Skin epidermis (tissue), 12 donors: ENCODE measurements around the gene ADCY7.

Source experiments
- H3K27ac ChIP-seq, 21 experiments: fragments of 200-600 bp; sonication (generic) in 11 of 21; one replicate each; pipeline ENCODE4 v1.5.0; 2020; ENCODE audit warnings: mild to moderate bottlenecking in 3 of 21, inconsistent platforms in 2 of 21, moderate library complexity in 2 of 21
- H3K4me3 ChIP-seq, 7 experiments: fragments of 200-600 bp; sonication (generic) in 2 of 7; one replicate each; pipeline ENCODE4 v1.5.0; 2020; ENCODE audit warnings: inconsistent platforms in 2 of 7, mild to moderate bottlenecking in 2 of 7, moderate library complexity in 1 of 7

Gene ADCY7

DNA sequence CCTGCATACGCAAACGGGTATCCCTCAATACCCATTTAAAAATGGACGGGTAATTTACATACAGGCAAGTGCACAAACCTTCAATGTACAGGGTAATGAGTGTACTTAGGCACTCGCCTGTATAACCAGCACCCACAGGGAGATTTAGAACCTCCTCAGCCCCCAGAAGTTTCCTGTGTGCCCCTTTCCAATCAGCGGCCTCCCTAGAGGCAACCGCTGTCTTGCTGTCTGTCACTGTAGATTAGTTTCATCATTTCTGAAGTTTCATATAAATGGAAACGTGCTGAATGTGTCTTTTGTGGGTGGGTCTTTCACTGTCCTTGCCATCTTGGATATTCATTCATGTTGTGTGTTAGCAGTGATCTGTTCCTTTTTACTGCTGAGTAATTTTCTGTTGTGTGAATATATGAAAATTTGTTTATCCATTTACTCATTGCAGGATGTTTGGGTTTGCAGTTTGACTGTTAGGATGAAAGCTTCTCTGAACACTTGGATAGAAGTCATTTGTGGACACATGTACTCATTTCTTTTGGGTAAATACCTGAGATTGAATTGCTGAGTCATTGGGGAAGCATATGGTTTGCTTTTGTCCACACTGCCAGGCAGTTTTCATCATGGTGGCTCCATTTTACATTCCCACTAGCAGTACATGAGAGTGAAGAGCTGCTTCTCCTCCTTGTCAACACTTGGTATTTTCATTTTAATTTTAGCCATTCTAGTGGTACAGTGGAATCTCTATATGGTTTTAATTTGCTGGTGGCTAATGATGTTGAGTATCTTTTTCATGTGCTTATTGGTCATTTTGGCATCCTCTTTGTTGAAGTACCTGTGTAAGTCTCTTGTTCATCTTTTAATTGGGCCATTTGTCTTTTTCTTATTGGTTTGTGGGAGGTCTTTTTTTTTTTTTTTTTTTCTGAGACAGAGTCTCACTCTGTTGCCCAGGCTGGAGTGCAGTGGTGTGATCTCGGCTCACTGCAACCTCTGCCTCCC is 2.1 kb upstream of the ADCY7 start:
- Histone ChIP-seq H3K27ac (no peak overlapping the region), H3K4me3 (no peak overlapping the region)

DNA sequence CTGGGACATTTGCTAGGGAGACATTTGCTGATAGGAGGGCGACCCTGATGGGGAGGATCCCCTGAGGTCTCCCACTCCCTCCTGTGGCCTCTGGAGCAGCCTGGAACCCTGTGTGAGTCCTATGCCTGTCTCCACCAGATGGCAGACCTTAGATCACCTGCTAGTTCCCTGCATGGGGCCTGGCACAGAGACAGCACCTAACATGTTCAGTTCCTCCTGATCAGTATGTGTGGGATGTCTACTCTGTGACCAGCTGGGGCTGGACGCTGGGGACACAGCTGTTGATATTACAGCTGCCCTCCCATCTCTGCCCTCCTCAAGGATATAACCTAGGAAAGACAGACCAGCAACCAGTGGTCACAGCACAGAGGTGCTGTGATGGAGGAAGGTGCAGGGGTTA is 1.1 kb upstream of the ADCY7 start:
- H3K27ac ChIP-seq: peak overlapping the region in 18 of 21 experiments; percentile 19 to 99 (median 82)
- no peak overlapping the region for H3K4me3 ChIP-seq

DNA sequence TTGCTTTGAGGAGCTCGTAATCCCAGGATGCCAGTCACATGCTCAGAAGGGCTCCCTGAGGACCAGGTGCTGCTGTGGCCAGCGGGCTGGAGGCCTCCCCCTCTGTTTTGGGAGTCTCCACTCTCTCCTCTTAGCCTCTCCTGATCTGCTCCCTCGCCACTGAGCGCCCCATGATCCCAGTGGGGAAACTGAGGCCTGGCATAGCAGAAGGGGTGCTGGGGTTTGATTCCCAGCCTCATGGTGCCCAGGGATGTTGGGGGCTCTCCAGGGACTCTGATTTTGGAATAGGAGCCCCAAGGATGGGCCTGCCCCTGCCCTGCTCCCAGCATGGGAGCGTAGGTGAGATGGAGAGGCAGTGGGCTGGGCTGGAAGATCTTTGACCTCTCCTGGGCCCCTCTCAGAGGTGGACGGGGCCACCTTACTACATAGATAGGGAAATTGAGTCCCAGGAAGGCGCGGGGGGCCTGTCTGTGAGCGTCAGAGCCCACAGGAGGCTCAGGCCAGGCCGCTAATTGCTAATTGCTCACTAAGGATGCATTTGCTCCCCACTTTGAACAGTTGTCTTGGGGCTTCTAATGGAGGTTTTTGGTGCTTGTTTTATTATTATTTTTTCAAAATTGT is 525 bp upstream of the ADCY7 start:
- Histone ChIP-seq H3K27ac (peak overlapping the region in 20 of 21 experiments; percentile 19 to 99 (median 81)), H3K4me3 (peak overlapping the region in 4 of 7 experiments; percentile 37 to 48 (median 42))

DNA sequence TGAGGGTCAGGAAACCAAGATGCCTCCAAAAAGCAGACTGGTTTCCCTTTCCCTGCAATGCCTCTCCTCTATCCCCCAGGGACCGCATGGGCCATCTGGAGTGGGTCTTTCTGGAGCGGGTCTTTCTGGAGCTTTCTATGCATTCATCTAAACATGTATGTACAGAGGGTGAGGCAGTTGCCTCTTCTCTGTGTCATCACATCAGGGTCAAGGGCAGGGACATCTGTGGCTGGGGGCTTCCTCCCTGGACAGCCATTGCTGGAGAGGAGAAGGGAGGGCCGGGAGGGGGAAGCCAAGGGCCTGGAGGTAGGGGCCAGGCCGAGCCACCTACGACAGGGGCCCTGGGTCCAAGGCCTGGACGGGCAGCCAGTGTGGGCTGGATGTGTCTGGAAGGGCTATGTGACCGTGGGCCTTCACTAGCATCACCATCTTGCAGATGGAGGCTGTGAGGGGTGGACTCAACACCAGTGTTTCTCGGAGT is 840 bp downstream of the ADCY7 start:
- Histone ChIP-seq H3K4me3 (peak overlapping the region; percentile 29 to 48 (median 39)), H3K27ac (peak overlapping the region in 19 of 21 experiments; percentile 19 to 99 (median 81))

DNA sequence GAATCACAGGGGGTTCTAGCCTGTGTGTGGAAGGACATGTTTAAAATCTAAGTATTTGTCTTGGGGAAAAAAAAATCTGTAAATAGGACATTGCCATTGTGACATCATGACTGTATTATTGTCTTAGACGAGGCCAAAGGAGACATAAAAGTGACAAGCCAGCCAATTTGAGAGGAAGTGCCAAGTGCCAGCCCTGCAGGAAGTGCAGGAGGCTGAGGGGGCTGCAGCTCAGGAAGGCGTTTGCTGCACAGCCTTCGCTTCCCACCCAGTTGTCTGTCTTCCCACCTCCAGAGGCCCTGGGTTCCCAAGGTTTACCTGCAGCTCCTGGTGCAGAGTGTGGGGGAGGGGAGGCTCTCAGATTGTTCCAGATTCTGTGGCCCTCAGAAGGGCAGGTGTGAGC is 1.3 kb downstream of the ADCY7 start:
- peak overlapping the region in 17 of 21 experiments; percentile 19 to 99 (median 81) for H3K27ac ChIP-seq
- H3K4me3 ChIP-seq: peak overlapping the region; percentile 29 to 48 (median 39)

DNA sequence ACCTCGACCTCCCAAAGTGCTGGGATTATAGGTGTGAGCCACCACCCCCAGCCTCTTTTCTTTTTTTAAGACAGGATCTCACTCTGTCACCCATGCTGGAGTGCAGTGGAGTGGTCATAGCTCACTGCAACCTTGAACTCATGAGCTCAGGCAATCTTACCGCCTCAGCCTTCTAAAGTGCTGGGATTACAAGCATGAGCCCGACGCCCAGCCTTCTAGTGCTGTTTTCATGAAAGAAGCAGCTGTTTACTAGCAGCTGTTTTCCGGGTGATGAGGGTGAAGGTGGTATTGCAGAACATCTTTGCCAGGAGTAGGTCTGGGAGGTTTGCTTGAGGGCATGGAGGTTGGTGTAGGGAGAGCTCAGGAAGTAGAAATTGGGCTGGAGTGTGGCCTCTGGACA is 2.0 kb downstream of the ADCY7 start:
- peak overlapping the region in 11 of 21 experiments; percentile 11 to 99 (median 83) for H3K27ac ChIP-seq
- peak overlapping the region in 4 of 7 experiments; percentile 29 to 48 (median 38) for H3K4me3 ChIP-seq

DNA sequence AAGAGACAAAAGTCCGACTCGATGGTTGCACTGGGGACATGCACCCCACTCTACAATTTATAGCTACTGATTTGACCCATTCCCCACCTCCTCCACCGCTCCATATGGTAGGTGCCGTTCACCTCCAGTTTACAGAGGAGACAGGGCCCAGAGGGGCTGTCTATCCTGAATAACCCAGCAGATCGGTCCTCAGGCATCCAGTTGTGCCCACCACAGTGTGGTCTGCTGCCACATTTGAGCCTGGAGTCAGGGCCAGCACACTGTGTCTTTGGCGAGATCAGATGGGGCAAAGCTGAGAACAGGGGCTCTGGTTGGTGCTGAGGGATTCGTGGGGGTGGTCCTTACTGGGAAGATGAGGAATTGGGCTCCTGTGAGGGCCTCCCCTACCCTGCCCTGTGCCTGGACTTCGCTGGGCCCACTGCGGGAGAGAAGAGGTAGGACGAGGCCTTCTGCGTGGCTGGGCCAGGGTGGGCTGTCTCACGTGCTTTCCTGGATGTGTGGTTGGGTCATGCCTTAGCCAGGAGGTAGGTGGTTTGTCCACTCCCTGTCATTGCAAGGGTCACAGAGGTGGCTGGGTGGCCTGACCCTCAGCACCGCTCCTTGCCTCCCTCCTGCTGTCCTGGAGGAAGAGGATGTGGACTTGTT is 2.8 kb downstream of the ADCY7 start:
- Histone ChIP-seq H3K4me3 (no peak overlapping the region), H3K27ac (peak overlapping the region in 3 of 21 experiments; percentile 4 to 99 (median 34))

DNA sequence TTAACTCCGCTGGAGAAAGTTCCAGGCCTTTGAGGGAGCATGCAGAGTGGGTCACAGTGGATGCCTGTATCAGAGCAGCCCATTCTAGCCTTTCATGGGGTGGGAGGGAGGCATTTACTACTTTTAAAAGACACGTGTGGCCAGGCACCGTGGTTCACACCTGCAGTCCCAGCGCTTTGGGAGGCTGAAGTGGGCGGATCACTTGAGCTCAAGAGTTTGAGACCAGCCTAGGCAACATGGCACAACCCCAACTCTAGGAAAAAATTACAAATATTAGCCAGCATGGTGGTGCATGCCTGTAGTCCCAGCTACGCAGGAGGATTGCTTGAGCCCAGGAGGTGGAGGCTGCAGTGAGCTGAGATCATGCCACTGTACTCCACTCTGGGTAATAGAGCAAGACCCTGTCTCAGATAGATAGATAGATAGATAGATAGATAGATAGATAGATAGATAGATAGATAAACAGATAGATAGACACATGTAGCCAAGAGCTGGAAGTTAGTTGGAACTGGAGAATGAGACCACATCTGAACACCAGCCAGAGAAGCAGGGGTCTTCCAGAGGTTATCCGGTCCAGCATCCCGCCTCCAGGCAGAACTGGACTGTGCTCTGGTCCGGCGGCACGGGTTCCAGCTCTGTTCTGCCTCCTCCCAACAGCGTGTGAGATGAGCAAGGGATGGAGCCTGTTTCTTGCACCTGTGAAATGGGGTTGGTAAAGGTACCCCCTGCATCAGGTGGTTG is 3.6 kb downstream of the ADCY7 start:
- Histone ChIP-seq H3K4me3 (no peak overlapping the region), H3K27ac (peak overlapping the region in 3 of 21 experiments; percentile 4 to 99 (median 34))

DNA sequence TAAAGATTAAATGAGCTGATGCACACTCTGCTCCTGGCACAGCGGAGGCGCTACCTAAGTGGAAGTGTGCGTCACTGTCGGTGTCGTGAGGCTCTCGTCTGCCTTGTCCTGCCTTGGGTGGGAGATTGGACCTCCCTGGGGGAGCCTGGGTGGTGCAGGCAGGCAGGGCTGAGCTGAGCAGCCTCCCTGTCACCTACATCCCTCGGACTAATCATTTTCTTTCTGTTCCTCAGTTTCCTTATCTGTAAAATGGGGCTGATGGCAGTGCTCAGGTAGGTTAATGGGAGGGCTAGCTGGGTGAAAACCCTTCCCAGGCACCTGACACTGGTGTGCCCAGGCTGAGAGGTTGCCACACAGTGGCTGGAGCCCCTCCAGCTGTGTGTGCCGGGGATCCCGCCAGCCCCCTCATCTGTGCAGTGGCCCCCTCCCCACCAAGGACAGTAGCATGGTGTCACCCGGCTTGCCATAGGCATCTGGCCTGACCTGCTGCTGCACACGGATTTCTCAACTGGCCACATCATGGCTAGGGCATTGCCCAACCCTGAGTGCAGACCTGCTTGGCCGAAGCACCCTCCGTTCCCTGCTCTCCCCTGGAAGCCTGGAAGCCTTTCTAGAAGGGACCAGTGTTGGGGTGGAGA is 4.3 kb downstream of the ADCY7 start:
- Histone ChIP-seq H3K4me3 (no peak overlapping the region), H3K27ac (peak overlapping the region in 4 of 21 experiments; percentile 8 to 99 (median 64))

DNA sequence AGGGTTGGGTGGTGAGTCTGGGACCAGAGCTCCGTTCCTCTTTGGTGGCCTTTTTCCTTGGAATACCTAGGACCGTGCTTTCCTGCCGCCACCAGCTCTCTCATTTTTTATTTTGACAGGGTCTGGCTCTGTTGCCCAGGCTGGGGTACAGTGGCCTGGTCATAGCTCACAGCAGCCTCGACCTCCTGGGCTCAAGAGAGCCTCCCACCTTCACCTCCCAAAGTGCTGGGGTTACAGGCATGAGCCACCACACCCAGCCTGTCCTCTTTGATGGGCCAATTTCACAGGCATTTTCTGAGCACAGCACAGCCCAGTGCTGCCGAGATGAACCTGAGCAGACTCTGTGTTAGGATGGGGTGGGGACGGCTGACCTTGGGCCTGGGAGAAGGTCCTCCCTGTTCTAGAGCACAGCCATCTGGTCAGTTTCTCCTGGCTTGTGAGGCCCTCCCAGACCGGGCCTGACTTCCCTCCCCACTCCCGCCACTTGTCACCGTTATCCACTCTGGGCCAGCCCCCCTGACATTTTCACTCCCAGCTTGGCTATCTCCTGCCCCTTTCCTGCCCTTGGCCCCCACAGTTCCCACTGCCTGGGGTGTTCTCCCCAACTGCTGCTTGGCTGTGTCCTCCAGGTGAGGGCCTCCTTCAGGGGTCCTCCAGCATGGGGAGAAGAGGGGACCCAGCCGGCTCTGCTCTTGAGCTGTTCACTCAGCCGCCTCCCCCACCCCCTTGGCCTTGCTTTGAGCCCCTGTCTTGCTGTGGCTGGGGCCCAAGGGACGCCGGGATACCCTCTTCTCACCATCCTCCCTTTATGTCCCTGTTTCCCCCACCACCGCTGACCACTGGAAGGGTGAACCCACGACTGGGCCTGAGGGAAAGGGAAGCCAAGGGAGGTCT is 5.0 kb downstream of the ADCY7 start:
- H3K27ac ChIP-seq: peak overlapping the region in 11 of 21 experiments; percentile 7 to 99 (median 31)
- no peak overlapping the region for H3K4me3 ChIP-seq

DNA sequence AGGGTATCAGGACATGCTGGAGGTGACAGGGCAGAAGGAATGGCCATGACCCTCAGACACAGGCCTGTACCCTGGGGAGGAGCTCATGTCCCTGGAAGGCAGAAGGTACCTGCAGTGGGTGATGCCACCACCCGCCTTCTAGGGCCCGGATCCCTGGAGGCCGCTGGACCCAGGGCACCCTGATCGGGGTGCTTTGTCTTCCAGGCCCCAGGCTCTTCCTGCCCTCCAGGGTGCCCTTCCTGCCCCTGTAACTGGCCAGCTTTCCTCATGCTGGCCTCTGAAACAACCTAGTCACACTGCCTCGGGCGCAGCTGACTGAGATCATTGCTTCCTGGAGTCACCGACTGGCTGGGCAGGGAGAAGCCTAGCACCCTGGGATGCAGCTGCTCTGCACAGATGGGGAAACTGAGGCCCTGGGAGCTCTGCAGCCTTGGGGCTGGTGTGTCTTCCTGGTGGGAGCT is 5.8 kb downstream of the ADCY7 start:
- Histone ChIP-seq H3K4me3 (no peak overlapping the region), H3K27ac (peak overlapping the region in 10 of 21 experiments; percentile 7 to 99 (median 87))

DNA sequence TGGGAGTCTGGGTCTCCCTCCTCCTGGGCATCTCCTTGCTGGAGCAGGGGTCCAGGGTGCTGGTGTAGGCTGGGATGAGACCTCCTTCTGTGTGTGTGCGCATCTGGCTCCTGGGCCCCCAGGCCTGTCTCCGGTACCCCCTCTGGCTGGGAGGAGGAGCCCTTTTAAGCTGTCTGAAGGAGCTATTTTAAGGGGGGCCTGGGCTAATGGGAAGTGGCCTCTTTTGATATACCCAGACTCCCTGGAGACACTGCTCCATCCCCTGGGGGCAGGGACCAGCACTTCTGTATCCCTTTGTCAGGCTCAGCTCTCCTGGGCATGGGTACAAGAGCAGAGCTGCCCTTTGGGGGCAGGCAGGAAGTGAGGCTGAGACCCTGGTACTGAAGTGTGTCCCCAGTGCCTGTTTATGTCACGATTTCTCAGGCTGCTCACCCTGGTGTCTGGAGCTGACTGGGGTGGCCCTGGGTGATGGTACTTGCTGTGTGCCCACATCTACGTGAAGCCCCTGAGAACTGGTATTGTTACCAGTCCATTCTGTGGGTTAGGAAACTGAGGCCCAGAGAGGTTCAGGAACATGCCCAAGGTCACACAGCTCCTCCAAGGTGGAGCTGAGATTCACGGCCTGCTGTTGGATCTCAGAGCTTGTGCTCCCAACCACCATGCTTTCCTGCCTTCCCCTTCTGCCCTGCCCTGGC is 6.5 kb downstream of the ADCY7 start:
- Histone ChIP-seq H3K27ac (peak overlapping the region in 14 of 21 experiments; percentile 7 to 99 (median 88)), H3K4me3 (no peak overlapping the region)

DNA sequence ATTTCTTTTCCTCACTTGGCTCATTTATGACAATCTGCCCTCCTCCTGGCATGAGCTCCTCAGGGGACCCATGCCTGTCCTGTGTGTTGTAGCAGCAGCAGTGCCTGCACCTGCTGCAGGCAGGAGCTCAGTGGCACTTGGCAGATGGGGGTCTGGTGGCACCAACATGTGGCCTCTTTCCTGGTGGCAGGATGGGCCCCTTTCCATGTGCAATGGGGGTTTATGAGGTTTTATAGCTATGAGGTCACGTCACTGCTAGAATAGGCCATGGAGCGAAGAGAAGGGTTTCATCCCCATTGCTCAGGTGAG is 7.0 kb downstream of the ADCY7 start:
- Histone ChIP-seq H3K27ac (peak overlapping the region in 16 of 21 experiments; percentile 55 to 99 (median 90)), H3K4me3 (no peak overlapping the region)

DNA sequence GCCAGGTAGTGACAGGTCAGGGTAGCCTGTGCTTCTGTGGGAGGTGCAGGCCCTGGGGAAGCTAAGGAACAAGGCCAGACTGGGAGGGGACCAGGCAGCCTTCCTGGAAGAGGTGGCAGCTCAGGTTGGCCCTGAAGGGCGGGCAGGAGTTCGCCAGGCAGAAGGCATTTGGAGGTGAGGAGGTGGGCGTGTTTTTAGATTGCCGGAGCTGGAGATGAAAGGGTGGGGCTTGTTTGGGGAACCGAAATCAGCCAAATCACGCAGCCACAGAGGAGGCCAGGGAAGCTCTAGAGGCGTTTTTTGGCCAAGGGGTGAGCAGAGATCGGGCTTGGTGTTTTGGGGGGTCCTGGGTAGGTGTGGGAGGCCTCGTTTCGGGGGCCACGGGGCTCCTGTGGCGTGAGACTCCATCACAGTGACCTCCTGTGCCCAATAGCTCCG is 7.6 kb downstream of the ADCY7 start:
- Histone ChIP-seq H3K4me3 (peak overlapping the region; percentile 23 to 37 (median 29)), H3K27ac (peak overlapping the region; percentile 25 to 99 (median 85))

DNA sequence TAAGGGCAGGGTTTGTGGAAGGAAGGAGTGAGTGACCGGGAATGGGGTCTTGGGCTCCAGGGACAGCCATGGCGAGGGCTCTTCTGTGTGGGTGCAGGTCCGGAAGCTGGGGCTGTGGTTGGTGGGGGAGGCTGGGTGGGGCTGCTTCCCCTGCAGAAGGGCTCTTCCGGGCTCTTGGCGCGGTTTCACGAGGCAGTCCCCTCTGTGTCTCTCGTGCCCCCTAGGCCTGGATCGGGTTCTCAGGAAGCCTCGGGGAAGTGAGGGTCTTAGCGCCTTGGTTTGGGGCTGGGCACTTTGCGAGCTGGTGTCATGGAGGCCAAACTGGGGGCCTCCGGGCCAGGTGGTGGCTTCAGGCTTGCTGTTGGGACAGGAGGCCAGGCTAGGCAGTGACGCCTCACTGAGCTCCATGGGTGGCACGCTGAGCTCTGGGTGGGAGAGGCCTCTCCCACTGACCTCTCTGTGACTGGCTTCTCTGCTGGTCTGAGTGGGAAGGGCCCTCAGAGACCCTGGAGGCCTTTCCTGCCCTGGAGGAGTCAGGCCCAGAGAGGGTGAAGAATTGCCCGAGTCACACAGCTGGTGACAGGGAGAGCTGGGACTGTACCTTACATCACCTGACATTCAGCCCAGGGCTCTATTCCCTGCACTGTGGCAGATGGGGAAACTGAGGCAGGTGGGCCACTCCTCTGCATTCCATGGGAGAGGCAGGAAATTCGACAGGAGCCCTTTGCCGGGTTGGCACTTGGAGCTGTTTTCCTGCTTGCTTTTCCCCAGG is 8.2 kb downstream of the ADCY7 start:
- peak overlapping the region; percentile 55 to 99 (median 85) for H3K27ac ChIP-seq
- H3K4me3 ChIP-seq: peak overlapping the region; percentile 23 to 37 (median 29)

DNA sequence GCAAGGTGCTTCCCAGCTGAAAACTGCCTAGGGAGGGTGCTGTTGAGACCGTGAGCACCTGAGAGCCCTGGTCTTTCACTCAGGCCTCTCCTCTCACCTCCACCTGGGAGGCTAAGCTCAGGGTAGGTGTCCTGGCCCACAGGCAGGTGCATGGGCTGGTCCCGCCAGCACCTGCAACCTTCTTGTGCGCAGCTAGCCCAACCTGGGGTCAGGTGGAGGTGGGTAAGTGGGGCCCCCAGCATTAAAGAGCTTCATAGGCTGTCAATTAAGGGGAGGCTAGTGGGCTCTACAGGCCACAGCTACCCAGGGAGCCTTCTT is 8.7 kb downstream of the ADCY7 start:
- peak overlapping the region in 20 of 21 experiments; percentile 55 to 99 (median 86) for H3K27ac ChIP-seq

More for the DNA sequence above, 8.7 kb downstream of the ADCY7 start:
- peak overlapping the region; percentile 23 to 37 (median 29) for H3K4me3 ChIP-seq
